Left renal pelvis (tissue), 4 donors: ENCODE results near the gene SP8. TPM values are rescaled to one million over a fixed set of nuclear protein-coding genes. Genes with fewer than 3 reads are reported as not detected.

Experiments
- DNase-seq, 4 donors: peaks; one replicate each; pipeline ENCODE4 v3.0.0-alpha.2; 2013; ENCODE audit warnings: low read depth in 4 of 4, low spot score in 3 of 4
- polyA plus RNA-seq, 4 donors: library from polyadenylated mRNA; unstranded; fragments of 120-200 nt; gene quantifications; one replicate each; pipeline ENCODE4 v1.2.1, GENCODE V29; 2013; ENCODE audit not compliant: insufficient read length in 4 of 4

Gene SP8
- polyA plus RNA-seq, 4 donors: not detected

DNA sequence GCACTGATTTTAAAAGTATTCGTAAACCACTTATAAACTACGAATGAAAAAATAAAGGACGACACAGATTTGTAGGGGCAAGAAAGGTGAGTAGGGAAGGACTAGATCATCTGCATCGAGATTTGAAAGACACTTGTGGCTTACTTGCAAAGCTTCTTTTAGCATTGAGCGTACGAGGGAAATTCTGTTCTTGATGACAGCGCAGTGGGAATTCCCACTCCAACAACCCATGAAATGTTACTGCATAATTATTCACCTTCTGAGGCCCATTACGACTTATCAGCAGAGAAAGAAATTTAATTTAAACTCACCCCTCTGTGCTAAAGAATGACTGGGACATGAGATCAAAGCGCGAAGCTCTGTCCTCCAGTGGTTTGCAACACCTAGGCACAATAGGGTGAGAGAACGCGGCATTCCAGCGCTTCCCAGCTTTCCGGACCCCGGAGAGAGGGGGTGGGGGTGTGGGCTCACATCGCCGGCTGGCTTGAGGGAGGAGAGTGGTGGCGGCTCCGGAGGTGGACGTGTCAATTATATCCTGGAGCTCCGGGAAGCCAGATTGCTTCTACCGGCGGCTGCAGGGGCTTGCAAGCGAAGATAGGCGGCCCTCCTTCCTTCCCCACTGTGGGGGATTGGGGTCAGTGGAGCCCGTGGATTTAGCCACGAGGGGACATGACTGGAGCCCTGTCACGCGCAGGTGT, 10.3 kb downstream of the SP8 start:
- DNase-seq: no peak

DNA sequence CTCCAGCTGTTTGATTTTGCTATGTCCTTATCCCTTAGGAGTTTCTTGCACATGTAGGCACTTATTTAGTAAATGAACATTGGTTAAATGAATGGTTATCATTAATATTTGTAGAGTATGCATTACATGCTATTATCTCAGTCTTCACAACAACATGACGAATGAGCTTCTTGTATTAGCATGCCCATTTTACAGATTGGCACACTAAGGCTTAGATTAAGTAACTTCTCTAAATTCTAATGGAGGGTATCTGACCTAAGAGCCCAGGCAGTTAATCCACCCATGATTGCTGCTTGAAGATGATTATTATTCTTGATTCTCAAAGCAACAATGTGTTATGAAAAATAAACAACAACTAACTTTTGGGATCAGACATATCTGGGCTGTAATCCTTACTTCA, 32.7 kb downstream of the SP8 start:
- no peak for DNase-seq

DNA sequence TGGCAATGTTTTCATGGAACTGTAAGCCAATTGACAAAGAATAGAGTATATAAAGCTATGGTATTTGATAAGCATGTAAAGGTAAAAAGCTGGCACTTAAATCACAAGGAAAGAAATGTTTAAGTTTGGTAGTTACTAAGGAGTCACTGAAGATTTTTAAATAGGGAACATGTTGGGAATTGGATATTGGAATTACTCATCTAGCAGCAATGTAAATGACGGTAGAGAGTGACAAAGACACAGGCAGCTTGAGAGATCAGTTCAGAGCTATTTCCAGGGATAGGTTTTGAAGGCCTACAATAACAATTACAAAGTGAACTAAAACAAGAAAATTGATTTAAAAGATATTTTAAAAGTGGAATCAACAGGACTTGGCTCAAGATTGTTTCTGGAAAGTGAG, 36.8 kb downstream of the SP8 start:
- DNase-seq: no peak

DNA sequence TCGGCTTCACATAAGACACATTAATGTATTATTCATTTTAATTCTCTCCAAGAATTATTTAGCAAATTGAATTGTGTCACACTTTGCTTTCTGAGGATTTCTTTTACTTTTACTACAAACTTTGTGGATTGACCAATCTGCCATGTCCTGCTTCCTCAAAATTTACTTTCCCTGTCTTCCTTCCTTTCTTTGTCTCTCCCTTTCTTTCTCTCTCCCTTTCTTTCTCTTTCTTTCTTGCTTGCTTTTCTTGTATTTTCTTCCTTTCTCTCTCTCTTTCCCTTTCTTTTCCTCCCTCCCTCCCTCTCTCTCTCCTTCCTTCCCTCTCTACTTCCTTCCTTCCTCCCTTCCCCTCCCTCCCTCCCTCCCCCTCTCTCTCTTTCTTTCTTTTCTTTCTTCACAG, 37.8 kb downstream of the SP8 start:
- DNase-seq: no peak

DNA sequence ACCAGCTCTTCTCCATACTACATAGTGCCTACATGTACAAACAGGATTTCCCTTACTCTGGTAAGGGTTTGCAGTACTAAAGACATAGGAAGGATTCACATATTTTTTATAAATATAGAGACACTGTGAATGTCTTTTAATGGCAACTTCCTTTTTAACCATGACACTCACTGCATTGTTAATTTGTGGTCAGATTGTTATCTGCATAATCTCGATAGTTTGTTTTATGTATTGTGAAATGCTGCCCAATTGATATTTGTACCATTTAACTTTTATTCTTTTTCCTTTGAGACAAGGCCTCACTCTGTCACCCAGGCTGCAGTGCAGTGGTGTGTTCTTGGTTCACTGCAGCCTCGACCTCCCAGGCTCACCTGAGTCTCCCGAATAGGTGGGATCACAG, 39.7 kb downstream of the SP8 start:
- no peak for DNase-seq

DNA sequence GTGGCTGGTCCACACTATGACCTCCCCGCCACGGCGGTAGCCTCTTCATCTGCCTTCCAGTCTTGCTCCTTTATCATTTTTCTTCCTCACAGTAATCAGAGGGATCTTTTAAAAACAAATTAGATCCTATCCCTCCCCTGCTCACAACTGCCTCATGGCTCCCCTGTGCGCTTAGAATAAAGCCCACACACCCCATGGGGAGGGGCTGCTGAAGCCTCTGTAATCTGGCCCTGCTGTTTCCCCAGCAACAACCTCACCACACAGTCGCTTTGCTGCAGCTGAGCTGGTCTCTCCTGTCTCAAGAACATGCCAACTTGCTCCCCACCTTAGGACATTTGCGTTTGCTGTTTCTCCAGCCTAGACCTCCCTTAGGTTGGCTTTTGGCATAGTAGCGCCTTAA, 41.0 kb downstream of the SP8 start:
- peak in 1 of 4 donors; percentile 1 for DNase-seq

DNA sequence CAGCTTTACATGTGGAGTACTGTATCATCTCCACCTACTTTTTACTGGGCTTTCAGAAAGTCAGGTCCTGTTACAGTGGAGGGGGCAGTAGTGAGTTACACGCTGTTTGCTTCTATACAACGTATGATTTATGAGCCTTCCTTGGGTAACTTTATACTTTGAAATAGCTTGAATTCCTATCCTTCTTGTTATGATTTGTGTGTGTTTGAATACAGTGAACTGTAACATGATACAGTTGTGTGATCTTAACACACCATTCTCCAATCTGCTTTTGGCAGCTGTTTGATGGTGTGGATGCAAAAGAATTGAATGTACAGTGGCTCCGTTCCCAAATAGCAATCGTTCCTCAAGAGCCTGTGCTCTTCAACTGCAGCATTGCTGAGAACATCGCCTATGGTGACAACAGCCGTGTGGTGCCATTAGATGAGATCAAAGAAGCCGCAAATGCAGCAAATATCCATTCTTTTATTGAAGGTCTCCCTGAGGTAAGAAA, 41.7 kb downstream of the SP8 start:
- peak; percentile 39 to 46 (median 45) for DNase-seq

DNA sequence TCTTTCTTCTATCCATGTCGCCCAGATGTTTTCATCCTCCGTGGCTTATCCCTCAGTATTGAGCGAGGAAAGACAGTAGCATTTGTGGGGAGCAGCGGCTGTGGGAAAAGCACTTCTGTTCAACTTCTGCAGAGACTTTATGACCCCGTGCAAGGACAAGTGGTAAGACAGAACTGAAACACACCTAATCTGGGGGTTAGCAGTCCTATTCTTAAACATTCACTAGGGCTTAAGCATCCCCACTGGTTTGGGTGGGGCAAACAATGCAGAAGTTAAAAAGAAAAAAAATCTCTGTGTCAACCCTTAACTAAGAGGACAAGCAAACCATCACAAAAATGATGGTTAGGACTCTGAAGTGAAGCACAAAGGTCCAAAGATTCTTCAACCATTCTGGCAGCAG, 43.8 kb downstream of the SP8 start:
- no peak for DNase-seq

DNA sequence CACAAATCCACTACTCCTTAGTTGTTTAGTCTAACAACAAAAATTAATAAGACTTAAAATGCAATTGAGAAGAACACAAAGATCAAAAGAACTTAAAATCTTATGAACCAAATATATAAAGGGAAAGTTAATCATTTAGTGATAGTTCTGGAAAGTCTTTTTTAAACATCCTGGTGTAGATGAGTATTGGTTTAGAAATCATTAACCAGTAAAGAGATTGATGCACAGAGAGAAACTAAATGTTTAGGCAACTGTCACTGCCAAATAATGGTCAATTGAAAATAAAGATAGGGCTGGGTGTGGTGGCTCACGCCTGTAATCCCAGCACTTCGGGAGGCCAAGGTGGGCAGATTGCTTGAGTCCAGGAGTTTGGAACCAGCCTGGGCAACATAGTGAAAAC, 44.9 kb downstream of the SP8 start:
- DNase-seq: no peak

DNA sequence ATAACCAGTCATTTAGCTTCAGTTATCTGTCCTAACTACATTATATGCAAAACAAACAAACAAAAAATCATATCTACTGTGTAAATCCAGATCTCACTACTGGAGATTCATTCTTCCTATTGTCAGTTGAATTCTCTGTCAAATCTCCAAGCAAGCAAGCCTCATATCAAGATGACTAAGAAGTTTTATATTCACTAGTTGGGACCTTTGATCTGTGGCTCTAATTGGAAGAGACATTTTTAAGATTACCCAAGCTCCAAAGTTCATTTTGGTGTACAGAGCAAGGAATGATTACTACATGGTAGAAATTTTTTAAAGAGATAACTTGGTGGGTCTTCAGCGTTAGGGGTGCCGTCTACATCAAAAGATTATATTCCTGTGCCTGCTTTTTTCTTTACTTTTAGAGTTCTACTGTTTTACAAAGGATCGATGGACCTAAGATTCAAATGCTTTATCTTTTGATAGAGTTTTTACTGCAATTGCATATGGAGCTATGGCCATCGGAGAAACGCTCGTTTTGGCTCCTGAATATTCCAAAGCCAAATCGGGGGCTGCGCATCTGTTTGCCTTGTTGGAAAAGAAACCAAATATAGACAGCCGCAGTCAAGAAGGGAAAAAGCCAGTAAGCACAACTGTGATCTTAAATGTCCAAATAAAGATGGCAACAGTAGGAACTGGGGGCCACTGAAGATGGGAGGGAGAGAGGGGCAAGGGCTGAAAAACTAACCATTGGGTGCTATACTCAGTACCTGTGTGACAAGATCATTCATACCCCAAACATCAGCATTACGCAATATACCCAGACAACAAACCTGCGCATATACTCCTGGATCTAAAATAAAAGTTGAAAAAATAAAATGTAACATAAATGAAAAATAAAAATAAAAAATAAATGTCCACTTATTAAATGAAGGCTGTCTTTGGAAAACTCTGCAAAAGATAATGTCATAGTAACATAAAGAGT, 47.9 kb downstream of the SP8 start:
- DNase-seq: no peak

DNA sequence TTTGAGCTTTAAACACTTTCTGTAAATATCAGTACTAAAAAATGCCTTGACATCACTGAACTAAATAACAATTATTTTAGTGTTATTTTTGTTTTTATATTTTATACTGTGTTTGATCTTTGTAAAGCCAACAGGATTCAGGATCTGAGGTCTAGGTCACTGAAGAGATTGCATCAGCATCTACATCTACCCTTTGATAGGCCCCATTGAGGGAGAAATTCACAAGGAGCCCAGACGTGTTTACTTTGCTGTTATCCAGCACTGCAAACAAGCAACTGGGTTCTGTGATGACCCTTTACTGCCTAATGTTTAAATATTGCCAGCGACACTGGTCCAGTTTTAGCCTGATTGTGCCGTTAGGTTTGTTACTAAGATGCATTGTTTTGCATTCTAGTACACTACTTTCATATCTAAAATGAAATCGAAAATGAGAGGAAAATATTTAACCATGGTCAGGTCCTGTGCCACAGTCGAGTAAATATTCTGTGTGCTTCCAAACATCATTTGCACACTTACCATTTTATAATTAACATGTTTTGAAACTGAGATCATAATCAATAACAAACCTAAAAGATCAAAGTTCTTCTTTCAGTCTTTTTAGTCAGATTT, 48.7 kb downstream of the SP8 start:
- no peak for DNase-seq

DNA sequence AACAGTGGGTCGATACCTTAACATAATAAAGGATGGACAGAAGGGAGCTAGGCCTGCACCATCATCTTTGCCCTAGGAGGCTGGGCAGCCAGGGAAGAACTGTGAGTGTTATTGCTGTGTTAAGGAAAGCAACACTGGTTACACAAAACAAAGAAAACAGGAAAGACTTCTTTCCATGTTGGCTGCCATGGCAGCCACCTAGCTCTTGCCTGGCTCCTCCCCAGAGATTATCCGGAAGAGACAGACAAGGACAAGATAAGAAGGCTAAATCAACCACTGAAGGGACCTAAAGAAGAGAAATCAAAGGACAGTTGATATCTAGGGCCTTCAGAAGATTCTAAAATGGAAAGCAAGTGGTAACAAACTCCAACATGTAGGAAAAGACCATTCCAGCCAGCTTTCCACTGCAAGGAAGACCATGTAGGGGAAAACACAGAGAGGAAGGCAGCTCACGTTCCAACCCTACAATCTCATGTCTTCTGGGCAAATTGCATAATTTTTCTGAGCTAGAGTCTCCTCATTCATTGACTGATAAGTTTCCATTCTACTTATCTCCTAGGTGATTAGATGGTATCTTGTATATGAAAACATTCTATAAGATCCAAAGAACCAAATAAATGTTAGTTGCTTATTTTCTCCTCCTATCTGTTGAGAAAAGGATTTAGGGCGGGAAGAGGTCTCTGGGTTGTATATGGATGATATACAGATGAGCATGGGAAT, 51.2 kb downstream of the SP8 start:
- no peak for DNase-seq

Other genes with a start within 250 kb of the SP8 start
- gene ABCB5, start 171.2 kb downstream of the SP8 start, polyA plus RNA-seq: under 1 TPM; 0.07 to 0.44 (median 0.16) TPM